NCI-H2196 (cell line): ENCODE results near the gene TTC34.

Source experiments
- DNase-seq: peaks from one replicate; lab custom pipeline; 2025; ENCODE audit not compliant: unreplicated experiment; lab: John Stamatoyannopoulos, UW

The TTC34 gene

GRCh38 chr1:2801535-2802291 lies at the start of gene TTC34:
TTC34 (minus strand) TSS chr1:2801693; CDS start chr1:2800827, 866 bp downstream.
- DNase-seq = peak; percentile 71

- no peak for DNase-seq
Observed at GRCh38 chr1:2850502-2850901, 49.0 kb upstream of the TTC34 start.

- no peak for DNase-seq
Observed at GRCh38 chr1:2848006-2848670, 46.6 kb upstream of the TTC34 start.

- no peak for DNase-seq
Observed at GRCh38 chr1:2847086-2847985, 45.8 kb upstream of the TTC34 start.

- DNase-seq = no peak
Observed at GRCh38 chr1:2845869-2846268, 44.4 kb upstream of the TTC34 start.

- no peak for DNase-seq
Observed at GRCh38 chr1:2840036-2840809, 38.7 kb upstream of the TTC34 start.

- no peak for DNase-seq
Observed at GRCh38 chr1:2837823-2838222, 36.3 kb upstream of the TTC34 start.

- DNase-seq = no peak
Observed at GRCh38 chr1:2837316-2837715, 35.8 kb upstream of the TTC34 start.

GRCh38 chr1:2836333-2836970 lies 35.0 kb upstream of the TTC34 start:
- DNase-seq = no peak

GRCh38 chr1:2835650-2836159 lies 34.2 kb upstream of the TTC34 start:
- DNase-seq = no peak

GRCh38 chr1:2834741-2835564 lies 33.5 kb upstream of the TTC34 start:
- no peak for DNase-seq

GRCh38 chr1:2834146-2834475 lies 32.6 kb upstream of the TTC34 start:
- no peak for DNase-seq

GRCh38 chr1:2833454-2834145 lies 32.1 kb upstream of the TTC34 start:
- DNase-seq = no peak

- no peak for DNase-seq
Observed at GRCh38 chr1:2832506-2833453, 31.3 kb upstream of the TTC34 start.

GRCh38 chr1:2831596-2832212 lies 30.2 kb upstream of the TTC34 start:
- no peak for DNase-seq

GRCh38 chr1:2830761-2831425 lies 29.4 kb upstream of the TTC34 start:
- DNase-seq = no peak
